GM19193 (cell line): ENCODE results near the gene SLC10A6.

ENCODE experiments used
- POLR2A ChIP-seq: IDR thresholded peaks from 4 replicates; pipeline ENCODE4 v1.6.1; 2011; ENCODE audit not compliant: insufficient read depth, insufficient read length; ENCODE audit errors: extremely low read depth

Gene SLC10A6

DNA sequence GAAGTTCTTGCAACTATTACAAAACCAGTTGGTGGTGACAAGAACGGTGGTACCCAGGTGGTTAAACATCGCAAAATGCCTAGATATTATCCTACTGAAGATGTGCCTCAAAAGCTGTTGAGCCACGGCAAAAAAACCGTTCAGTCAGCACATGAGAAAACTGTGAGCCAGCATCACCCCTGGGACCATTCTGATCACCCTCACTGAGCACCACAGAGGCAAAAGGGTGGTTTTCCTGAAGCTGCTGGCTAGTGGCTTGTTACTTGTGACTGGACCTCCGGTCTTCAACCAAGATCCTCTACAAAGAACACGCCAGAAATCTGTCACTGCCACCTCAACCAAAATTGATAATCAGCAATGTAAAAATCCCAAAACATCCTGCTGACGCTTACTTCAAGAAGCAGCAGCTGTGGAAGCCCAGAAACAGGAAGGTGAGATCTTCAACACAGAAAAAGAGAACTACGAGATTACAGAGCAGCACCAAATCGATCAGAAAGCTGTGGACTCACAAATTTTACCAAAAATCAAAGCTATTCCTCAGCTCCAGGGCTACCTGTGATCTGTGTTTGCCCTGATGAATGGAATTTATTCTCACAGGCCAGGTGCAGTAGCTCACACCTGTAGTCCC is 21.4 kb upstream of the SLC10A6 start:
- no peak for TF ChIP-seq POLR2A

GRCh38 chr4:86857341-86858052 is 8.3 kb upstream of the SLC10A6 start:
- no peak for TF ChIP-seq POLR2A

GRCh38 chr4:86856896-86857295 is 7.7 kb upstream of the SLC10A6 start:
- no peak for TF ChIP-seq POLR2A

- TF ChIP-seq POLR2A: no peak
Measured at GRCh38 chr4:86855572-86855971, 6.4 kb upstream of the SLC10A6 start.

DNA sequence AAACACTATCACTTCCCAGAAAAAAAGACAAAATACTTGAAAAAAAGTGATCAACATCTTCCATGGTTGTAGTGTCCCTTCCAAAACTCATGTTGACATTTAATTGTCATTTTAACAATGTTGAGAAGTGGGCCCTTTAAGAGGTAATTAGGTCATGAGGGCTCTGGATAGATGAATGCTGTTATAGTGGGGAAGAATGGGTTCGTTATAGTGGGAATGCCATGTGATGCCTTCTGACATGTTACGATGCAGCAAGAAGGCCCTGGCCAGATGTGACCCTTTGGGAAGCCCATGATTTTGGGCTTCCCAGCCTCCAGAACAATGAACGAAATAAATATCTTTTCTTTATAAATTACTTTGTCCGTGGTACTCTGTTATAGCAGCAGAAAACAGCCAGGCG is 4.0 kb upstream of the SLC10A6 start:
- no peak for TF ChIP-seq POLR2A

GRCh38 chr4:86848136-86848535 is 1.0 kb downstream of the SLC10A6 start:
- no peak for TF ChIP-seq POLR2A

DNA sequence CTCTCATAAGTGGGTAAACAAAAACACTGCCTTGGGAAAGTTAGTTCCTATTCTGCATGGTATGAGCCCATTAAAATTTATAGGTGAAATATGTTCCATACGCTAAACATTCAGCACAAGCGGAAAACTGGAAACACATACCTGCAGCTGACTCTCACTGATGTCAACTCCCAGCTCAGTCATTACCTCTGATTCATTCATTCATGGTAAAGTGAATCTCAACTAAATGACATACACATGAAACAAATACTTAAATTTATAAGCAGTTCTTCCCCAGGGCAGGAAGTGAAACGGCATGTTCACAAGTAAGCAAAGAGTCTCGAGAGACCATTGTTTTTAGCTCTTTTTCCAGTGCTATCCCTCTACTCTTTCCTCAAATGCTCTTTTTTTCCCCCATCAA is 1.6 kb downstream of the SLC10A6 start:
- no peak for TF ChIP-seq POLR2A

DNA sequence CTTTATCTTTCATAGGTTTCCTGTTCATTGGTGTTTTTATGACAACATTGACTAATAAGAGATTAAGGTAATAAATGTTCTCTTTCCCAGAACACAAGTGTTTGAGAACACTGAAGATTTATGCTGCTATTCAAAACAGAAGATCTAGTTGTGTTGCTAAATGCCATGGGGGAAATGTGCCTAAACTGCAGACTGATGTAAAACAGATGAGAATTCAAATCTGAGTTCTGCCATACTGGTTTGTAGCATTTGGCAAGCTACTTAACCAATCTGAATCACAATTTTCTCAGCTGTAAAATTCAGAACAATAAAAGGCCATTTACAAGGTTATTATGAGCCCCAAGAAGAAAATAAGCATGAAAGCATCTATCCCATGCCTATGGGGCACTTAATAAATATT is 2.3 kb downstream of the SLC10A6 start:
- TF ChIP-seq POLR2A: no peak

- TF ChIP-seq POLR2A: no peak
Measured at GRCh38 chr4:86845593-86845992, 3.6 kb downstream of the SLC10A6 start.

DNA sequence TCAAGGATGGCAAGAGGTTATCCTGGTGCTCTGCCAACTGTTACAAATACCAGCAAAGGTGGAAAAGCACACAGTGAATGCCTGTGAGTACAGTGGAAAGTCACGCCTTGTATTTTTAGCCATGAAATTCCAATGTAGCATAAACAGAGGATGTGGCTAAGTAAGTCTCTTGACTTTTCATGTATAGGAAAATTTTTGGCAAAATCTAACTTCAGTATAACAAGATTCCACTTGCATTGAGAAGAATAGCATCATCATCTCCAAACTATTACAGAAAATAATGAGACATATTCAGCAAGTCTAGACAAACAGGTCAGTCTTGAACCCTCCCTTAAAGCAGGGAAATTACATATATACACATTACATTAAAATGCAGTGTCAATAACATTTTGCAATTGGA is 7.9 kb downstream of the SLC10A6 start:
- TF ChIP-seq POLR2A: no peak

GRCh38 chr4:86840858-86841257 is 8.3 kb downstream of the SLC10A6 start:
- no peak for TF ChIP-seq POLR2A

DNA sequence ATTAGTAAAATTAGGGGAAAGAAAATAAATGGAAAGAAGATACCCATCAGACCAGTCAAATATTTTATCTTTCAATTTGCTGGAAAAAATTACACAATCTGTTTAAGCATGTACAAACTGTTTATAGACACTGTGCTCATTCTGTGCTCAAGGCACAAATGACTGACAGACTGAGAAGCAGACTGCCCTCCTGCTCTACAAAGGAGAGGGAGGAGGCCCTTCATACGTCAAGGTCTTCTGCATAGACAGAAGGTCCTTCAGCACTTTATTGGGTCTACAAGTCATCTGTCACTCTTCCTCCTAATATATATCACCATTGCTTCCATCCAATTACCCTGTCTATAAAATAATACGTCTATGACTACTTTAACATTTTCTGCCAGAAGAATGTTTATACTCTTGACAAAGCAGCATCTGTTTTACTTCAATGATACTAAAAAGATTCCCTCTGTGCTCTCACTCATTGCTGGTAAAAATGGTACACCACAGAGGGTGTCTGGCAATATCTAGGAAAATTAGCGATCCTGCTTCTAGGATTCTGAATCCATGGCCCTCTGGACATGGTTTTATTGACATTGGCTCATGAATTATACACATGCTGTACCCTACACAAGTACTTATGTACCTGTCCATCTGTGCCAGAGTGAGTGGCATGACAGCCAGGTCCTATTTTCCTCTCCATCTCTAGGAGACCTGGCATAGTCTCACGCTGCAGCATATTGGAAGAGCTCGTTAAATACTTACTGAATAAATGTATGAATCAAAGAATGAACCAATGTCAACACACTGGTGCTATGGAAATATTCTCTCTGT is 11.3 kb downstream of the SLC10A6 start:
- TF ChIP-seq POLR2A: no peak

- no peak for TF ChIP-seq POLR2A
Measured at GRCh38 chr4:86835677-86836076, 13.5 kb downstream of the SLC10A6 start.

DNA sequence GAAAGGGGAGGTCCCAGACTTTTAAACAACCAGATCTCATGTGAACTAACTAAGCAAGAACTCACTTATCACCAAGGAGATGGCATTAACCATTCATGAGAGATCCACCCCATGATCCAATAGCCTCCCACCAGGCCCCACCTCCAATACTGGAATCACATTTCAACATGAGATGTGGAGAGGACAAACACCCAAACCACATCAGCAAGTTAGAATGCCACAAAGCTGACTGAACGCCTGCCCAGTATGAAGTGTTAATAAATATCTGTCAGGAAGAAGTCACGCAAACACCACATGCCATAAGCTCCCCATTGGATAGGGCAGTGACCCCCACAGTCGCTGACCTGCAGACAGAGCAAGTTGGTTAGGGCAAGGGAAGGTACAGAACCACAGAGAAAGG is 14.3 kb downstream of the SLC10A6 start:
- TF ChIP-seq POLR2A: no peak

GRCh38 chr4:86833615-86834014 is 15.6 kb downstream of the SLC10A6 start:
- no peak for TF ChIP-seq POLR2A
